Measurements from ENCODE around the gene CDKN3.

DNA sequence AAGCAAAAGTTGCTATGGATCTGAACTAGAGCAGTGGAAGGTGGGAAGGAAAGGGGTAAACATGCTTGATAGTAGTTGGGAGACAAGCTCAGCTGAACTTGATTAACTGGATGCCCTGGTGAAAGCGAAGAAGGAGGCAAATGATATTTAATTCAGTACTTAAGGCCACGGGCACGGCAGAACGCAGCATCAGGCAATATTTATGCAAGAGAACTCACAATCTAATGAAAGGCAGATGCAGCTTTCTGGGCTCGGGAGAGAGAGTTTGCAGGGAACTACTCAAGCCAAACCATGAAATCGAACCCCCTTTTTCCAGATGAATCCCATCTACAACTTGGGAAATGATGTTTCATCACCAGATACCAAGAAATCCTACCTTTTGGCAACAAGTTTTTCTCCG is 47.9 kb downstream of the CDKN3 start:
- TF ChIP-seq POLR2A (IDR thresholded peaks at IDR 0.05): no peak
- TF ChIP-seq, protein P1, sequence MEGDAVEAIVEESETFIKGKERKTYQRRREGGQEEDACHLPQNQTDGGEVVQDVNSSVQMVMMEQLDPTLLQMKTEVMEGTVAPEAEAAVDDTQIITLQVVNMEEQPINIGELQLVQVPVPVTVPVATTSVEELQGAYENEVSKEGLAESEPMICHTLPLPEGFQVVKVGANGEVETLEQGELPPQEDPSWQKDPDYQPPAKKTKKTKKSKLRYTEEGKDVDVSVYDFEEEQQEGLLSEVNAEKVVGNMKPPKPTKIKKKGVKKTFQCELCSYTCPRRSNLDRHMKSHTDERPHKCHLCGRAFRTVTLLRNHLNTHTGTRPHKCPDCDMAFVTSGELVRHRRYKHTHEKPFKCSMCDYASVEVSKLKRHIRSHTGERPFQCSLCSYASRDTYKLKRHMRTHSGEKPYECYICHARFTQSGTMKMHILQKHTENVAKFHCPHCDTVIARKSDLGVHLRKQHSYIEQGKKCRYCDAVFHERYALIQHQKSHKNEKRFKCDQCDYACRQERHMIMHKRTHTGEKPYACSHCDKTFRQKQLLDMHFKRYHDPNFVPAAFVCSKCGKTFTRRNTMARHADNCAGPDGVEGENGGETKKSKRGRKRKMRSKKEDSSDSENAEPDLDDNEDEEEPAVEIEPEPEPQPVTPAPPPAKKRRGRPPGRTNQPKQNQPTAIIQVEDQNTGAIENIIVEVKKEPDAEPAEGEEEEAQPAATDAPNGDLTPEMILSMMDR (IDR thresholded peaks at IDR 0.05): no peak

Measured in stomach (tissue), 4 donors.